PC-9 (cell line): ENCODE measurements around the gene RYR3. TPM values are rescaled to one million over a fixed set of nuclear protein-coding genes. Genes with fewer than 3 reads are reported as not detected.

ENCODE experiments used
- BruUV-seq: library from RNA; stranded (reverse); fragments of 400-500 nt; replicated peaks from 2 replicates; lab custom pipeline; 2021; lab: Mats Ljungman, UMichigan
- CTCF ChIA-PET: fragments of 300-600 bp; sonication (Branson Sonifier 250); formaldehyde crosslinking; loops from one replicate; lab custom pipeline; 2022; ENCODE audit warnings: antibody characterized with exemption; lab: Charles Lee
- POLR2A ChIA-PET: fragments of 300-600 bp; sonication (Branson Sonifier 250); formaldehyde crosslinking; loops from one replicate; lab custom pipeline; 2022; ENCODE audit warnings: antibody characterized with exemption; ENCODE audit not compliant: unreplicated experiment; lab: Charles Lee
- DNase-seq, 2 experiments: peaks; one replicate each; pipeline versions ENCODE4 v3.0.0 to v3.0.0-alpha.2; 2015 to 2022; ENCODE audit warnings: mixed read lengths in 1 of 2
- H2AFZ ChIP-seq: fragments of 200-600 bp; sonication (generic); 2 replicates; pipeline ENCODE4 v1.8.1; 2017; ENCODE audit warnings: antibody characterized with exemption
- H3F3A ChIP-seq: fragments of 200-600 bp; sonication (generic); 2 replicates; pipeline ENCODE4 v1.8.1; 2017; ENCODE audit warnings: antibody characterized with exemption, mild to moderate bottlenecking, low read depth; ENCODE audit not compliant: insufficient read depth
- H3K27ac ChIP-seq: fragments of 200-600 bp; sonication (generic); 2 replicates; pipeline ENCODE4 v1.6.1; 2016; ENCODE audit warnings: mixed run types
- H3K27me3 ChIP-seq: fragments of 200-600 bp; sonication (generic); 2 replicates; pipeline ENCODE4 v1.6.1; 2016; ENCODE audit warnings: low read depth, mixed run types; ENCODE audit not compliant: insufficient read depth
- H3K36me3 ChIP-seq: fragments of 200-600 bp; sonication (generic); 2 replicates; pipeline ENCODE4 v1.6.1; 2016; ENCODE audit warnings: low read depth, mixed run types
- H3K4me1 ChIP-seq: fragments of 200-600 bp; sonication (generic); replicated peaks from 2 replicates; pipeline ENCODE4 v1.6.1; 2016; ENCODE audit warnings: mixed run types; ENCODE audit not compliant: insufficient read depth
- H3K4me2 ChIP-seq: fragments of 200-600 bp; sonication (generic); 2 replicates; pipeline ENCODE4 v1.6.1; 2017; ENCODE audit warnings: mixed run types
- H3K4me3 ChIP-seq: fragments of 200-600 bp; sonication (generic); 2 replicates; pipeline ENCODE4 v1.6.1; 2016; ENCODE audit warnings: mixed run types
- H3K79me2 ChIP-seq: fragments of 200-600 bp; sonication (generic); 2 replicates; pipeline ENCODE4 v1.6.1; 2017; ENCODE audit warnings: low read depth, mixed run types
- H3K9me2 ChIP-seq: fragments of 200-600 bp; sonication (generic); 2 replicates; pipeline ENCODE4 v1.8.1; 2017; ENCODE audit warnings: mild to moderate bottlenecking; ENCODE audit not compliant: insufficient read depth
- H3K9me3 ChIP-seq: fragments of 200-600 bp; sonication (generic); 2 replicates; pipeline ENCODE4 v1.8.1; 2016; ENCODE audit warnings: low read depth; ENCODE audit not compliant: insufficient read depth
- H4K20me1 ChIP-seq: fragments of 200-600 bp; sonication (generic); 2 replicates; pipeline ENCODE4 v1.8.1; 2017; ENCODE audit not compliant: insufficient read depth
- CTCF ChIP-seq: fragments of 200-600 bp; sonication (generic); conservative IDR thresholded peaks from 2 replicates; pipeline ENCODE4 v1.6.1; 2017; ENCODE audit warnings: mixed run types, antibody characterized with exemption, mild to moderate bottlenecking, moderate library complexity
- EZH2 ChIP-seq: fragments of 200-600 bp; sonication (generic); IDR thresholded peaks from 2 replicates; pipeline ENCODE4 v1.8.0; 2017; ENCODE audit warnings: antibody characterized with exemption, low read depth
- intact Hi-C: fragments of 100-400 bp; cut with micrococcal nuclease; formaldehyde crosslinking; loops from one replicate; pipeline ENCODE4 v1.10.0; 2022; ENCODE audit not compliant: unreplicated experiment
- total RNA-seq: library from RNA; stranded (reverse); gene quantifications from 2 replicates; pipeline ENCODE4 v1.2.3, GENCODE V29; 2021

Gene RYR3
- total RNA-seq, 1 experiment from 2014 or later, result 0.15 TPM

GRCh38 chr15:33757516-33758232 lies 446.9 kb downstream of the RYR3 start:
- POLR2A ChIA-PET, result no interaction called here
- Histone ChIP-seq H3K9me3 (no peaks in the 10 kb centered on the region), H3K79me2 (no peaks in the 10 kb centered on the region), H4K20me1 (no peaks in the 10 kb centered on the region), H2AFZ (no peak overlapping the region), H3K4me3 (no peak overlapping the region), H3K9me2 (no peaks in the 10 kb centered on the region), H3K4me2 (no peak overlapping the region), H3K27me3 (no peaks in the 10 kb centered on the region), H3K36me3 (no peaks in the 10 kb centered on the region), H3K4me1 (no peaks in the 10 kb centered on the region), H3K27ac (no peak overlapping the region), H3F3A (no peaks in the 10 kb centered on the region)
- no peak for TF ChIP-seq EZH2
- TF ChIP-seq CTCF, result no peak
- intact Hi-C loops, result no loop called here
- CTCF ChIA-PET, result no interaction called here
- no peak for DNase-seq
- no TSS peak for BruUV-seq

GRCh38 chr15:33766389-33766788 lies 455.6 kb downstream of the RYR3 start:
- intact Hi-C loops, result no loop called here
- H3K9me2 ChIP-seq, result no peaks in the 10 kb centered on the region
- POLR2A ChIA-PET, result no interaction called here

GRCh38 chr15:33768670-33769190 lies 458.0 kb downstream of the RYR3 start:
- Histone ChIP-seq H3F3A (no peaks in the 10 kb centered on the region), H3K4me3 (no peak overlapping the region), H3K27ac (no peak overlapping the region), H3K4me2 (no peak overlapping the region), H3K79me2 (no peaks in the 10 kb centered on the region), H3K27me3 (0 out of 2 replicates have a peak, but pooled peaks cover 3% of the 10 kb centered on the region), H3K9me3 (no peaks in the 10 kb centered on the region), H2AFZ (no peak overlapping the region), H3K9me2 (no peaks in the 10 kb centered on the region), H4K20me1 (no peaks in the 10 kb centered on the region), H3K36me3 (no peaks in the 10 kb centered on the region), H3K4me1 (no peaks in the 10 kb centered on the region)
- CTCF ChIA-PET, result no interaction called here
- no peak for DNase-seq
- intact Hi-C loops, result no loop called here
- POLR2A ChIA-PET, result no interaction called here
- TF ChIP-seq EZH2, result no peak
- TF ChIP-seq CTCF, result no peak
- no TSS peak for BruUV-seq

More at GRCh38 chr15:33766389-33766788, 455.6 kb downstream of the RYR3 start:
- Histone ChIP-seq H3K27me3 (no peaks in the 10 kb centered on the region), H3K36me3 (no peaks in the 10 kb centered on the region), H3K9me3 (no peaks in the 10 kb centered on the region), H3K4me3 (no peak overlapping the region), H2AFZ (no peak overlapping the region), H3K79me2 (no peaks in the 10 kb centered on the region), H3K4me1 (no peaks in the 10 kb centered on the region), H4K20me1 (no peaks in the 10 kb centered on the region), H3K27ac (no peak overlapping the region), H3F3A (no peaks in the 10 kb centered on the region), H3K4me2 (no peak overlapping the region)
- DNase-seq, result no peak
- TF ChIP-seq CTCF (0 out of 2 replicates have a peak, but pooled peaks have one; percentile 26), EZH2 (no peak)
- CTCF ChIA-PET, result no interaction called here
- no TSS peak for BruUV-seq
